Activated CD8-positive, alpha-beta memory T cell treated with anti-CD3 and anti-CD28 coated beads, Interleukin-2, amount 10 ng/mL, durations not matched to agents 7 days and 5 days (primary cell): ENCODE results near the gene FAM32A. TPM values are rescaled to one million over a fixed set of nuclear protein-coding genes. Genes with fewer than 3 reads are reported as not detected.
"Not testable (repeated sequence)": the region's sequence is repeated elsewhere in the genome, so short reads cannot be mapped to it uniquely, and the experiment has no call there.

Experiments used
- ATAC-seq: fragments of 150-1000 bp; cut with Tn5 transposase; one replicate; pipeline ENCODE4 v1.10.0; 2021; ENCODE audit warnings: moderate library complexity
- CTCF ChIA-PET: fragments of 350-600 bp; sonication (Branson Sonifier 250); formaldehyde crosslinking; loops from one replicate; lab custom pipeline; 2021; ENCODE audit warnings: antibody characterized with exemption; lab: Charles Lee
- DNase-seq: peaks from one replicate; pipeline ENCODE4 v3.0.0-alpha.2; 2020
- H3K27ac Mint-ChIP-seq: one replicate; pipeline ENCODE4 v1.8.0; 2021; ENCODE audit warnings: mild to moderate bottlenecking, mixed read lengths
- H3K27me3 Mint-ChIP-seq: one replicate; pipeline ENCODE4 v1.8.0; 2021; ENCODE audit warnings: mixed read lengths
- H3K36me3 Mint-ChIP-seq: one replicate; pipeline ENCODE4 v1.8.0; 2021; ENCODE audit warnings: mild to moderate bottlenecking, mixed read lengths
- H3K4me1 Mint-ChIP-seq: one replicate; pipeline ENCODE4 v1.8.0; 2021; ENCODE audit warnings: mixed read lengths
- H3K4me3 Mint-ChIP-seq: one replicate; pipeline ENCODE4 v1.8.0; 2021; ENCODE audit warnings: mild to moderate bottlenecking, moderate library complexity, mixed read lengths
- H3K9me3 Mint-ChIP-seq: one replicate; pipeline ENCODE4 v1.8.0; 2022; ENCODE audit warnings: low read depth, mixed read lengths
- total RNA-seq, 2 experiments: library from RNA; stranded (reverse); gene quantifications; one replicate each; pipeline ENCODE4 v1.2.3, GENCODE V29; 2021

FAM32A gene
- total RNA-seq, 2 experiments from 2014 or later, result 64.6 to 72.0 TPM

DNA sequence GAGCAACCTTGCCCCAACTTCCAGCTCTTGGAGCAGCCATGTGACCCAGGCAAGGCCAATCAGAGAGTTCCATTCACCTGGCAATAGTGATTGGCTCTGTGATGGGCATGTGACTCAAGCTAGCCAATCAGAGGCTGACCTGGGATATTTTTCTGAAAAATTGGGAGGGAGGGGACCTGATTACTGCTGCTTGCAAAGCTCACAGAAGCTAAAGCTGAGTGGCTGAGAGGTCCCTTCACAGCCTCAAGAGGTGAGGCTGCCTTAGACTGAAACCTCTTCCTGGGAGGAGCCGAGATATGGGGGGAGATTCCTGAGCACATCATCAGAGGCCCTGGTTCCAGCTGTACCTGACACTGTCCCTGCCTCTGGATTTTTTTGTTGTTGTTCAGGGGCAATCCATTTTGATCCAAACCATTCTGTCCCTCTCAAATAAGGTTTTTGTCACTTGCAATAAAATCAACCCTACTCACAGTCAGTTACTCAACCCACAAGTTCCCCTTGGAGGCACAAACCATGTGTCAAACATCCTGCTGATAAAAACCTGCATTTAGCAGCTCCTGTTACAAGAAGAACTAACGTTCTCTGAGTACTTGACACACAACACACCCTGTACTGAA lies 16.6 kb upstream of the FAM32A start:
- ATAC-seq, result peak; percentile 45
- Mint-ChIP-seq H3K36me3 (peaks cover 3% of the 10 kb centered on the region), H3K9me3 (no peaks in the 10 kb centered on the region), H3K27ac (peak overlapping the region; percentile 75), H3K4me3 (no peak overlapping the region), H3K4me1 (peaks cover 25% of the 10 kb centered on the region), H3K27me3 (no peaks in the 10 kb centered on the region)
- DNase-seq, result no peak
- CTCF ChIA-PET, result interaction anchor here (0.8 to 3.4 kb wide), 6 partner anchors 9 to 127 kb away, joined by 3 to 12 read pairs (median 4); partner anchors contain the start of genes FAM32A and HSH2D

DNA sequence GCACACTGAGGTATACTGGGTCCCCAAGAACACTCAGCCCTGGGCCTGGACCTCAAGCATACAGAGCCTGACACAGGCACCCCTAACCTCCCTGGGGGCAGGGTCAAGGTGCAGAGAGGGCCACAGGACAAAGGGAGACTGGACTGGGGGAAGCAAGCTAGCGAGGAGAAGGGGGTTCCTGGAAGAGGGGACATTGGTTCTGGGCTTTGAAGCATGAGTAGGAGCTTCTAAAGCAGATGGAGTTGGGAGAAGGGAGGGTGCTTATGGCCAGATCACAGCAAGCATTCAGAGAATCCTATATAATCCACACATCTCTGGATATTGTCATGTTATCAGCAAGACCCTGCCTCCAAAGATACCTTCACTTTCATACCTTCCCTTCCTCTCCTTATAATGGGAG lies 15.1 kb upstream of the FAM32A start:
- CTCF ChIA-PET, result interaction anchor here (3.4 kb wide), 1 partner anchor 15 kb away, joined by 12 read pairs; the partner anchor contains the start of gene FAM32A
- no peaks in the 10 kb centered on the region for H3K27me3 Mint-ChIP-seq
- ATAC-seq, result no peak
- H3K27ac Mint-ChIP-seq, result no peak overlapping the region
- no peak overlapping the region for H3K4me3 Mint-ChIP-seq
- DNase-seq, result no peak
- peaks cover 26% of the 10 kb centered on the region for H3K4me1 Mint-ChIP-seq
- no peaks in the 10 kb centered on the region for H3K9me3 Mint-ChIP-seq
- peaks cover 3% of the 10 kb centered on the region for H3K36me3 Mint-ChIP-seq

DNA sequence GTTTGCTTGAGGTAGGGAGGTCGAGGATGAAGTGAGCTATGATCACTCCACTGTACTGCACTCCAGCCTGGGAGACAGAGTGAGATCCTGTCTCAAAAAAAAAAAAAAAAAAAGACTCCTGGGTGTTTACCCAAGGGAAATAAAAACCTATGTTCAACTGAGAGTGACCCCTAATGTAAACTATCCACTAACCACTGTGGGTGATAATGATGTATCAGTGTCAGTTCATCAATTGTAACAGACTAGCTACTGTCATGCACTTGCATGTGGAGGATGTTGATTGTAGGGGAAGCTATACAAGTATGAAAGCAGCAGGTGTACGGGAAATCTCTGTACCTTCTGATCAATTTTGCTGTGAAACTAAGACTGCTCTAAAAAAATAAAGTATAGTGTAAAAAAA lies 9.3 kb upstream of the FAM32A start:
- ATAC-seq (no peak), DNase-seq (no peak)
- Mint-ChIP-seq H3K4me1 (peaks cover 11% of the 10 kb centered on the region), H3K36me3 (no peaks in the 10 kb centered on the region), H3K27me3 (peaks cover 6% of the 10 kb centered on the region), H3K9me3 (peaks cover 2% of the 10 kb centered on the region), H3K27ac (no peak overlapping the region), H3K4me3 (no peak overlapping the region)
- CTCF ChIA-PET, result interaction anchor here (1.0 to 1.4 kb wide), 5 partner anchors 9 to 134 kb away, joined by 3 to 5 read pairs (median 3); partner anchors contain the start of genes FAM32A and RAB8A

DNA sequence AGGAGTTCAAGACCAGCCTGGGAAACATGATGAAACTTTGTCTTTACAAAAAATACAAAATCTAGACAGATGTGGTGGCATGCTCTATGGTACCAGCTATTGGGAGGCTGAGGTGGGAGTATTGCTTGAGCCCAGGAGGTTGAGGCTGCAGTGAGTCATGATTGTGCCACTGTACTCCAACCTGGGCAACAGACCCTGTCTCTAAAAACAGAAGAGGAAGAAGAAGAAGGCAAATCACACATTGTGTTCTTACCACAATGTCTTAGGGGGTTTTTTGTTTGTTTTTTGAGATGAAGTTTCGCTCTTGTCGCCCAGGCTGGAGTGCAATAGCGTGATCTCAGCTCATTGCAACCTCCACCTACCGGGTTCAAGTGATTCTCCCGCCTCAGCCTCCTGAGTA lies 6.3 kb upstream of the FAM32A start:
- ATAC-seq, H3K27ac Mint-ChIP-seq, H3K4me1 Mint-ChIP-seq, H3K4me3 Mint-ChIP-seq, H3K36me3 Mint-ChIP-seq, DNase-seq, H3K9me3 Mint-ChIP-seq, H3K27me3 Mint-ChIP-seq: not testable (repeated sequence)
- CTCF ChIA-PET, result interaction anchor here (1.0 to 3.9 kb wide), 3 partner anchors 113 to 549 kb away, joined by 3 to 36 read pairs (median 3); no protein-coding TSS in a partner anchor

DNA sequence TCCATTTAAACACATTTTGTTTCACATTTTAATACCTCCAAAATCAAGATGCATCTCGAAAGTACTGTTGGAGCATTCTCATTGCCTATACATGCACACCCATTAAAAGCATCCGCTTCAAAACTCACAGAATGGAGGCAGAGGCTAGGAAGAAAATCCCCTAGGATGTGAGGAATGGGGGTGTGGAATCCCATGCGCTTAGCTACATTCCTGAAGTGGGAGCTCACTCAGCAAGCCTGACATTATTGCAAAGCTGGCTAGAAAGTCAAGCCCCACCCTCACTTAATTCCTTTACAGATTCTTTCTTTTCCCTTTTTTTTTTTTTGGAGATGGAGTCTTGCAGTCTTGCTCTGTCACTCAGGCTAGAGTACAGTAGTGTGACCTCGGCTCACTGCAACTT lies 4.6 kb upstream of the FAM32A start:
- Mint-ChIP-seq H3K36me3 (peaks cover 5% of the 10 kb centered on the region), H3K4me1 (peaks cover 18% of the 10 kb centered on the region), H3K4me3 (no peak overlapping the region), H3K27me3 (peaks cover 6% of the 10 kb centered on the region), H3K9me3 (peaks cover 2% of the 10 kb centered on the region), H3K27ac (no peak overlapping the region)
- no peak for ATAC-seq
- CTCF ChIA-PET, result interaction anchor here (0.7 to 3.9 kb wide), 9 partner anchors 13 to 139 kb away, joined by 3 to 36 read pairs (median 3); partner anchors contain the start of gene HSH2D
- DNase-seq, result no peak

DNA sequence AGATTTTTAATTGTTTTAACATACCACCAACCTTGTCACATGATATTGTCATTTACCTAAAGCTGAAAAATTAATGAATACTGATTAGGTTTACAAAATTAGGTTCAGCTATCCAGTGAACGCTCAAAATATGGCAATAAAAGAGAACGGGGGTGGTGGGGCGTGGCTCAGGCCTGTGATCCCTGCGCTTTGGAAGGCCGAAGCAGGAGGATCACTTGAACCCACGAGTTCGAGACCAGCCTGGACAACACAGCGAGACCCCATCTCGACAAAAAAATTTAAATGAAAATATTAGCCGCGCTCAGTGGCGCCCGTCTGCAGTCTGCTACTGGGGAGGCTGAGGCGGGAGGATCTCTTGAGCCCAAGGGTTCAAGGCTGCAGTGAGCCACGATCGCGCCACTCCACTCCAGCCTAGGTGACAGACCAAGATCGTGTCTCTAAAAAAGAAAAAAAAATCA lies 516 bp upstream of the FAM32A start:
- ATAC-seq (no peak), DNase-seq (peak; percentile 48)
- peaks cover 3% of the 10 kb centered on the region for H3K27me3 Mint-ChIP-seq
- peak overlapping the region; percentile 96 for H3K27ac Mint-ChIP-seq
- peaks cover 19% of the 10 kb centered on the region for H3K36me3 Mint-ChIP-seq
- H3K4me1 Mint-ChIP-seq, result peaks cover 38% of the 10 kb centered on the region
- H3K9me3 Mint-ChIP-seq, result no peaks in the 10 kb centered on the region
- H3K4me3 Mint-ChIP-seq, result peak overlapping the region; percentile 97
- CTCF ChIA-PET, result interaction anchor here (0.8 to 3.8 kb wide), 31 partner anchors 10 to 207 kb away, joined by 3 to 37 read pairs (median 5); partner anchors contain the start of genes AP1M1, RAB8A and TPM4

DNA sequence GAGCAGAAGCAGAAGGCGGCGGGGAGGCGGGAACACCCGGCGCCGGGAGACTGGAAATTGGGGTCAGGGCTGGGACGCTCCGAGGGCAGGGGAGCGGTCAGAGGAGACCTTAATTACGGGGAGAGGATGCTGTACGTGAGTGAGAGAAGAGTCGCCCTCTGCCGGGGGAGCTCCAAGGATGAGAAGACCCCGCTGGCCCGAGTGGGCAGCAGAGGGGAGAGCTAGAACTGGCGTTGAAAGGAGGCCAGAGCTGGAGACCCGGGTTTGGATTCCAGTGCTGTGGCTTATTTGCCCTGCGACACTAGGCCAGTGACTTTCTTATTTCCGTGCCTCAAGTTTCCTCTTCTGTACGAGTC lies 536 bp downstream of the FAM32A start:
- Mint-ChIP-seq H3K27me3 (no peaks in the 10 kb centered on the region), H3K4me1 (peaks cover 38% of the 10 kb centered on the region)

DNA sequence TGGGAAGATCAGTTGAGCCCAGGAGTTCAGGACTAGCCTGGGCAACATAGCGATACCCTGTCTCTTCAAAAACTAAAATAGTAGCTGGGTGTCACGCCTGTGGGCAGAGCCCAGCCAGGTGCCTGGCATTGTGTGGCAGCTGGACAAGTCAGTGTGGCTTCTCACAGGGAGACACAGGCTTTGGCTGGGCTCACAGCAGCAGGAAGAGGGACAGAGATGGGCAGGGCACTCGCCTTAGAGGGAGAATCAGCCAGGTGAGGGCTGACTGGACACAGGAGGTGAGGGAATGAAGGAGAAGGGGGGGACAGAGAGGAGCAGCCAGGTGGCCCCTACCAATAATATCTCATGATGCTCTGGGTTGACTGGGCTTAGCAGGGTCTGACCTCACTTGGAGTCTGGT lies 3.3 kb downstream of the FAM32A start:
- H3K27ac Mint-ChIP-seq, result no peak overlapping the region
- no peaks in the 10 kb centered on the region for H3K9me3 Mint-ChIP-seq
- H3K36me3 Mint-ChIP-seq, result peaks cover 39% of the 10 kb centered on the region
- H3K27me3 Mint-ChIP-seq, result no peaks in the 10 kb centered on the region
- peaks cover 29% of the 10 kb centered on the region for H3K4me1 Mint-ChIP-seq
- CTCF ChIA-PET, result interaction anchor here (0.6 to 3.8 kb wide), 5 partner anchors 9 to 198 kb away, joined by 3 to 22 read pairs (median 3); partner anchors contain the start of genes AP1M1 and RAB8A
- ATAC-seq (no peak), DNase-seq (no peak)
- no peak overlapping the region for H3K4me3 Mint-ChIP-seq

More for the DNA sequence above, 536 bp downstream of the FAM32A start:
- no peaks in the 10 kb centered on the region for H3K9me3 Mint-ChIP-seq
- H3K27ac Mint-ChIP-seq, result peak overlapping the region; percentile 96
- ATAC-seq (peak; percentile 32), DNase-seq (peak; percentile 75)
- CTCF ChIA-PET, result interaction anchor here (0.6 to 3.8 kb wide), 32 partner anchors 9 to 556 kb away, joined by 3 to 37 read pairs (median 4); partner anchors contain the start of genes AP1M1, RAB8A and TPM4
- peak overlapping the region; percentile 97 for H3K4me3 Mint-ChIP-seq
- peaks cover 25% of the 10 kb centered on the region for H3K36me3 Mint-ChIP-seq

DNA sequence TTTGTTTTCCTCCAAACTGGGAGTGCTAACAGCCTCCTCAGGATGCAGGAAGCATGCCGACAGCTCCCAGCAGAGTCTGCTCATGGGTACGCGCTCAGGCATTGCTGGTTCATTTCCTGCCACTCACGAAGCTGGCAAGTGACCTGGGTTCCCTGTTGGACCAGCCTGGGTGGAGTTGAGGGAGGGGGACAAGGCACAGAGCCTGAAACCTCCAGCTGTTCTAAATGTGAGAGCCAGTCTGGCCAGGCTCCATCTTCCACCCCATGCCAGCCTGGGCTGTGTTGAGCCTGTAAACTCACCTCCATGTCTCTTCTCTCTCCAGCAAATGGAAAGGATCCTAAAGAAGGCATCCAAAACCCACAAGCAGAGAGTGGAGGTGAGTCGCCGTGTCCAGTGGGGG lies 5.0 kb downstream of the FAM32A start:
- no peak for DNase-seq
- Mint-ChIP-seq H3K4me1 (peaks cover 24% of the 10 kb centered on the region), H3K36me3 (peaks cover 42% of the 10 kb centered on the region), H3K27ac (no peak overlapping the region), H3K4me3 (no peak overlapping the region), H3K27me3 (no peaks in the 10 kb centered on the region), H3K9me3 (no peaks in the 10 kb centered on the region)
- no peak for ATAC-seq
- CTCF ChIA-PET, result interaction anchor here (1.6 kb wide), 1 partner anchor 46 kb away, joined by 3 read pairs; no protein-coding TSS in a partner anchor

DNA sequence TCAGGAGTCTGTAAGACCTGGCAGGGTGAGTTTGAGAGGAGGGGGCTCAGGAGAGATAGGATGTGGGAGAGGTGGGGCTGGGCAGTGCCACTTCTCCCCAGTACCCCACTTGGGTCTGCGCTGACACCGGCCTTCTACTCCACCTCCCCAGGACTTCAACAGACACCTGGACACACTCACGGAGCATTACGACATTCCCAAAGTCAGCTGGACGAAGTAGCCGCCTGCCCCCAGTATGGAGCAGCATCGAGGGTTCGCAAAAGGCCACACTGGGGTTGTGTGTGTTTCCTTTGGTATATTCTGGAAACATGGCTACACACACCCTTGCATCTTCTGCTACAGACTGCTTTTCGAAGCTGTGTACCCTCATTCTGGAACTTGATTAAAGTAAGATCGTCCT lies 5.5 kb downstream of the FAM32A start:
- peaks cover 20% of the 10 kb centered on the region for H3K4me1 Mint-ChIP-seq
- H3K9me3 Mint-ChIP-seq, result no peaks in the 10 kb centered on the region
- no peak overlapping the region for H3K27ac Mint-ChIP-seq
- H3K27me3 Mint-ChIP-seq, result no peaks in the 10 kb centered on the region
- CTCF ChIA-PET, result no interaction called here
- no peak overlapping the region for H3K4me3 Mint-ChIP-seq
- ATAC-seq (no peak), DNase-seq (no peak)
- peaks cover 38% of the 10 kb centered on the region for H3K36me3 Mint-ChIP-seq

DNA sequence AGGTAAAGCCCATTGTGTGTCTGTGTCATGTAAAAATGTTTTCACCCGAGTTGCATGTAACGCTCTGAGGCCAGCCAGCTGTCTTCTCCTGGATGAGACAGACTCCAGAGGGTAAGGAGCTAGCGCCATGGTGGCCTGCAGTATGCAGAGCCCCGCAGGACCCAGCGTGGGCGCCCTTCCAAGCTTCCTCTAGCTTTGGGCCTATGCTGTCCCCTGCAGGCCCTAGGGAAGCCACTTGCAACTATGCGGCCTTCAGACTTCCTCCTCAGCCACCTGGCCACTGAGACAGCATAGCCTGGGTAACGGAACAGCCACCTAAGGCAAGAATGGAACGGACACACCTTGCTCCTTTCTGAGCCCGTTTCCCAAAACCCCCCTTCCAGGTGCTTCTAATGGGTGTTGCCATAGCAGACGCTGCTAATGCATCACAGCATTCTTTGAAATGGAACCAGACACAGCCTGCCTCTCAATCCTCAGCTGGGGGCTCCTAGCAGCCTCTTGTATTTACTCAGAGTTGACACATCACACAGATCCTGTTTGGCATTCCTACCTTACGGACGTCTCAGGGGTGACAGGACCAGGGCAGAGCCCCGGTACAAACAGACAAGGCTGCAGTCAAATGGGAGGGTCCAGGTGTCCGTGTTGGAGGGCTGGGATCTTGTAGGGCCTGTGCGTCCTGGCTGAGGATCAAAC lies 6.2 kb downstream of the FAM32A start:
- H3K27ac Mint-ChIP-seq, result no peak overlapping the region
- H3K27me3 Mint-ChIP-seq, result no peaks in the 10 kb centered on the region
- CTCF ChIA-PET, result no interaction called here
- H3K4me1 Mint-ChIP-seq, result peaks cover 17% of the 10 kb centered on the region
- peaks cover 38% of the 10 kb centered on the region for H3K36me3 Mint-ChIP-seq
- no peak overlapping the region for H3K4me3 Mint-ChIP-seq
- no peak for ATAC-seq
- DNase-seq, result no peak
- no peaks in the 10 kb centered on the region for H3K9me3 Mint-ChIP-seq

DNA sequence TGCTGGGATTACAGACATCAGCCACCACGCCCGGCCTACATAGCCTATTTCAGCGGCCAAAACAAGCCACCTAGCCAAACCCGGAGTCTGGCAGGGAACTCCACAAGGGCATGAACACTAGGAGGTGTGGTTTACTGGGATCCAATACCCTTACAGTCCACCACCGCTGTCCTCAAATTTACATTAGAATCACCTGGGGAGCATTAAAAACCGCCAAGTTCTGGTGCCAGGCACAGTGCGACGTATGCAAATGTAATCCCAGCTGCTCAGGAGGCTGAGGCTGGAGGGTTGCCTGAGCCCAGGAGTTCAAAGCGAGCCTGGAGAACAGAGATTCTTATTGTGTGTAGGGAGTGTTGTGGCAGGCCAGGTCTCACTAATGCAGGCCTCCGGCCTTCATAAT lies 8.3 kb downstream of the FAM32A start:
- no peak overlapping the region for H3K4me3 Mint-ChIP-seq
- H3K4me1 Mint-ChIP-seq, result peaks cover 15% of the 10 kb centered on the region
- H3K27me3 Mint-ChIP-seq, result no peaks in the 10 kb centered on the region
- H3K9me3 Mint-ChIP-seq, result no peaks in the 10 kb centered on the region
- ATAC-seq (no peak), DNase-seq (no peak)
- peaks cover 29% of the 10 kb centered on the region for H3K36me3 Mint-ChIP-seq
- no peak overlapping the region for H3K27ac Mint-ChIP-seq
- CTCF ChIA-PET, result interaction anchor here (0.8 to 2.2 kb wide), 5 partner anchors 8 to 189 kb away, joined by 3 to 11 read pairs (median 5); partner anchors contain the start of genes FAM32A and RAB8A

DNA sequence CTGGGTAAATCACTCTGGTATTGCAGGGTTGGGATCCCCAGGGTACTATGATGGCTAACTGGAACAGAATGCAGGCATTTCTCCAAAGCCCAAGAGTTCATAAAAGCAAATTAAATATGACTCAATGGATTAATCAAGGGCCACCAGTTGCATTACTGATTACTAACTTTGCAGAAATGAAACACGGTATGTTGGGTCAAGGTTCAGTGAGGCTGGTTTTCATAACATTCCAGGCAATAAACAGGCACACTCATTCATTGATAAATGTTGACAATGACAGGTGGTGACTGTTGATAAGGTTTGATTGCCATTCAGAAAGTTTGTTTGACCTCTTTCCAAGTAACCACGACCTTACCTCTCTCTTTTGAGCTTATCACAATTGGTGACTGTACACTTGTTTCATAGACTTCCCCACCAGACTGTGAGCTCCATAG lies 12.0 kb downstream of the FAM32A start:
- no peaks in the 10 kb centered on the region for H3K9me3 Mint-ChIP-seq
- ATAC-seq (no peak), DNase-seq (no peak)
- H3K27me3 Mint-ChIP-seq, result no peaks in the 10 kb centered on the region
- H3K4me3 Mint-ChIP-seq, result peak overlapping the region; percentile 79
- CTCF ChIA-PET, result interaction anchor here (0.8 to 2.9 kb wide), 10 partner anchors 11 to 567 kb away, joined by 3 to 22 read pairs (median 4); partner anchors contain the start of gene FAM32A
- peaks cover 43% of the 10 kb centered on the region for H3K4me1 Mint-ChIP-seq
- peaks cover 19% of the 10 kb centered on the region for H3K36me3 Mint-ChIP-seq
- H3K27ac Mint-ChIP-seq, result peak overlapping the region; percentile 88
